DOHH2 (cell line): ENCODE data around the gene FSHR.

Experiments
- H3F3A ChIP-seq: fragments of 200-600 bp; sonication (generic), shearing (Covaris generic); 2 replicates; pipeline ENCODE4 v1.6.0; 2016; ENCODE audit warnings: antibody characterized with exemption, mild to moderate bottlenecking; ENCODE audit not compliant: control insufficient read depth, insufficient read depth
- H3K27ac ChIP-seq: fragments of 200-600 bp; sonication (generic); 2 replicates; pipeline ENCODE4 v1.5.1; 2014; ENCODE audit warnings: low read depth, mild to moderate bottlenecking, low read length, moderate library complexity
- H3K27me3 ChIP-seq: fragments of 200-600 bp; sonication (generic); 2 replicates; pipeline ENCODE4 v1.6.1; 2014; ENCODE audit warnings: mild to moderate bottlenecking, low read length, mixed read lengths; ENCODE audit not compliant: control insufficient read depth
- H3K36me3 ChIP-seq: fragments of 200-600 bp; sonication (generic); 2 replicates; pipeline ENCODE4 v1.6.1; 2014; ENCODE audit warnings: mild to moderate bottlenecking, low read length, moderate library complexity, mixed read lengths; ENCODE audit not compliant: control insufficient read depth
- H3K4me1 ChIP-seq: fragments of 200-600 bp; sonication (generic); 2 replicates; pipeline ENCODE4 v1.6.1; 2014; ENCODE audit warnings: mild to moderate bottlenecking, low read length, mixed read lengths; ENCODE audit not compliant: control insufficient read depth
- H3K4me2 ChIP-seq: fragments of 200-600 bp; sonication (generic); 2 replicates; pipeline ENCODE4 v1.6.0; 2014; ENCODE audit warnings: mild to moderate bottlenecking, low read length, moderate library complexity
- H3K4me3 ChIP-seq: fragments of 200-600 bp; sonication (generic); 2 replicates; pipeline ENCODE4 v1.5.1; 2014; ENCODE audit warnings: mild to moderate bottlenecking, low read length, mixed read lengths
- H3K79me2 ChIP-seq: fragments of 200-600 bp; sonication (generic); 2 replicates; pipeline ENCODE4 v1.6.1; 2014; ENCODE audit warnings: mild to moderate bottlenecking, low read length, mixed read lengths; ENCODE audit not compliant: control insufficient read depth
- H3K9me2 ChIP-seq: fragments of 200-600 bp; sonication (generic); replicated peaks from 2 replicates; pipeline ENCODE4 v1.6.1; 2014; ENCODE audit warnings: mild to moderate bottlenecking, low read length, mixed read lengths; ENCODE audit not compliant: control insufficient read depth
- H3K9me3 ChIP-seq: fragments of 200-600 bp; sonication (generic); 2 replicates; pipeline ENCODE4 v1.6.1; 2014; ENCODE audit warnings: antibody characterized with exemption, low read length, mixed read lengths; ENCODE audit not compliant: control insufficient read depth, insufficient read depth
- H4K20me1 ChIP-seq: fragments of 200-600 bp; sonication (generic); 2 replicates; pipeline ENCODE4 v1.6.0; 2014; ENCODE audit warnings: low read depth, mild to moderate bottlenecking, antibody characterized with exemption, low read length, moderate library complexity; ENCODE audit not compliant: control insufficient read depth, insufficient read depth
- EZH2phosphoT487 ChIP-seq: fragments of 200-600 bp; sonication (generic); IDR thresholded peaks from 2 replicates; pipeline ENCODE4 v1.6.1; 2017; ENCODE audit warnings: borderline replicate concordance, mild to moderate bottlenecking, antibody characterized with exemption, low read length, moderate library complexity, mixed read lengths
- TF ChIP-seq, protein P1 (sequence below): fragments of 200-600 bp; sonication (generic); IDR thresholded peaks from one replicate; pipeline ENCODE4 v1.5.1; 2014; ENCODE audit warnings: antibody characterized with exemption, mild to moderate bottlenecking, low read depth, low read length; ENCODE audit not compliant: poor library complexity, severe bottlenecking

FSHR gene

DNA sequence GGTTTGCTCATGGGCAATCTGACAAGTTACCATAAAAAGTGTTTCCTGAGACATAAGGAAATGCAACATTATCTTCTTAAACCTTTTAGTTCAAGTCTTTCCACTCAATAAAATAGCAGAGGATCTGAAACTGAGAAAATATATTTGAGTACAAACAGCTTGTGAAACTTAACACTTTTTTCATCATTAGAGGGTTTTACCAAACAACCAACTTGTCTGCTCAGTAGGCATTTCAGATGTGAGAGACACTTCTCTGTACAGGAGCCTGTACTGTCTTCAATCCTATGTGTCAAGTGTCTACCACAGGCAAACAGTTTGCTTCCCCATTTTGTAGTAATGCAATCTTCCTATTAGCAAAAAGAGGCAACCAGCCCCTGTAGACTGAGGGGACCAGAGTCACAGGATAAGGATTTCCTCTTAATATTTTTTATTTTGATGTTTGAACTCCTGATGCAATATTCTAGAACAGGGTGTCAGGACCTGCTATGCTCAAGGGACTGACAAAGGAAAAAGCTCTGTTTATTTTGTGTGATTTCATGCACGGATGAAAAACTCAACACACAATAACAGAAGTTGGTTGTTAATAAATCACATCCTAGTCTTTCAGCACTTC is 239.7 kb downstream of the FSHR start:
- no peaks in the 10 kb centered on the region for H3K9me3 ChIP-seq
- H3F3A ChIP-seq: no peaks in the 10 kb centered on the region
- H3K79me2 ChIP-seq: no peaks in the 10 kb centered on the region
- no peaks in the 10 kb centered on the region for H3K4me1 ChIP-seq
- TF ChIP-seq, protein P1, sequence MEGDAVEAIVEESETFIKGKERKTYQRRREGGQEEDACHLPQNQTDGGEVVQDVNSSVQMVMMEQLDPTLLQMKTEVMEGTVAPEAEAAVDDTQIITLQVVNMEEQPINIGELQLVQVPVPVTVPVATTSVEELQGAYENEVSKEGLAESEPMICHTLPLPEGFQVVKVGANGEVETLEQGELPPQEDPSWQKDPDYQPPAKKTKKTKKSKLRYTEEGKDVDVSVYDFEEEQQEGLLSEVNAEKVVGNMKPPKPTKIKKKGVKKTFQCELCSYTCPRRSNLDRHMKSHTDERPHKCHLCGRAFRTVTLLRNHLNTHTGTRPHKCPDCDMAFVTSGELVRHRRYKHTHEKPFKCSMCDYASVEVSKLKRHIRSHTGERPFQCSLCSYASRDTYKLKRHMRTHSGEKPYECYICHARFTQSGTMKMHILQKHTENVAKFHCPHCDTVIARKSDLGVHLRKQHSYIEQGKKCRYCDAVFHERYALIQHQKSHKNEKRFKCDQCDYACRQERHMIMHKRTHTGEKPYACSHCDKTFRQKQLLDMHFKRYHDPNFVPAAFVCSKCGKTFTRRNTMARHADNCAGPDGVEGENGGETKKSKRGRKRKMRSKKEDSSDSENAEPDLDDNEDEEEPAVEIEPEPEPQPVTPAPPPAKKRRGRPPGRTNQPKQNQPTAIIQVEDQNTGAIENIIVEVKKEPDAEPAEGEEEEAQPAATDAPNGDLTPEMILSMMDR: no peak
- no peak for TF ChIP-seq EZH2phosphoT487
- no peaks in the 10 kb centered on the region for H3K36me3 ChIP-seq
- no peak overlapping the region for H3K4me2 ChIP-seq
- H3K27me3 ChIP-seq: no peaks in the 10 kb centered on the region
- no peak overlapping the region for H3K27ac ChIP-seq
- no peaks in the 10 kb centered on the region for H4K20me1 ChIP-seq
- no peaks in the 10 kb centered on the region for H3K9me2 ChIP-seq
- no peak overlapping the region for H3K4me3 ChIP-seq
